Urinary bladder (tissue), 4 donors: Measurements from ENCODE around the gene VCL. TPM values are rescaled to one million over a fixed set of nuclear protein-coding genes. Genes with fewer than 3 reads are reported as not detected.

Source experiments
- DNase-seq: peaks from one replicate; pipeline ENCODE4 v3.0.0-alpha.2; 2015; ENCODE audit errors: extremely low spot score
- H3K27ac ChIP-seq: one replicate; pipeline ENCODE4 v1.5.1; 2013; ENCODE audit warnings: low read depth, mild to moderate bottlenecking, moderate library complexity
- H3K36me3 ChIP-seq: one replicate; pipeline ENCODE4 v1.6.1; 2013; ENCODE audit warnings: mild to moderate bottlenecking, moderate library complexity; ENCODE audit not compliant: insufficient read depth
- H3K4me1 ChIP-seq: one replicate; pipeline ENCODE4 v1.6.1; 2013; ENCODE audit warnings: mild to moderate bottlenecking, moderate library complexity; ENCODE audit not compliant: insufficient read depth
- H3K4me3 ChIP-seq: one replicate; pipeline ENCODE4 v1.5.1; 2013; ENCODE audit warnings: low read depth, low read length
- WGBS: extraction: QIAGEN DNeasy Blood & Tissue Kit; methylation state at CpG from one replicate; pipeline ENCODE4 v1.1.7; 2013; 5-methylcytosine and 5-hydroxymethylcytosine counted together
- polyA plus RNA-seq: library from polyadenylated mRNA; stranded (reverse); fragments of 200-250 nt; gene quantifications from one replicate; pipeline ENCODE4 v1.2.3, GENCODE V29; 2013
- total RNA-seq: library from RNA; depleted of rRNA; stranded (reverse); fragments of >200 nt; gene quantifications from one replicate; pipeline ENCODE4 v1.2.3, GENCODE V29; 2014
- donor health status: healthy with polysubstance abuse.
- donor health status: healthy.

The VCL gene
- total and polyA plus RNA-seq, 2 donors: 226 to 277 TPM

- Histone ChIP-seq H3K27ac (peak overlapping the region; percentile 91), H3K4me1 (no peaks in the 10 kb centered on the region), H3K36me3 (no peaks in the 10 kb centered on the region), H3K4me3 (no peak overlapping the region)
- peak; percentile 77 for DNase-seq
- 13% methylated on average over 16 of the region's 16 CpGs for WGBS
These were observed 31.8 kb upstream of the VCL start for GRCh38 chr10:73965890-73966768.

GRCh38 chr10:73967022-73967429 is 30.9 kb upstream of the VCL start:
- H3K4me1 ChIP-seq: no peaks in the 10 kb centered on the region
- H3K4me3 ChIP-seq: no peak overlapping the region
- WGBS: 69% methylated on average over 4 of the region's 4 CpGs
- H3K36me3 ChIP-seq: no peaks in the 10 kb centered on the region
- DNase-seq: no peak
- no peak overlapping the region for H3K27ac ChIP-seq

- Histone ChIP-seq H3K4me3 (no peak overlapping the region), H3K36me3 (no peaks in the 10 kb centered on the region), H3K27ac (no peak overlapping the region), H3K4me1 (no peaks in the 10 kb centered on the region)
- WGBS: 82% methylated on average over 5 of the region's 5 CpGs
- no peak for DNase-seq
These were observed 30.4 kb upstream of the VCL start for GRCh38 chr10:73967544-73967943.

GRCh38 chr10:73968098-73968521 is 29.8 kb upstream of the VCL start:
- no peak for DNase-seq
- Histone ChIP-seq H3K4me3 (no peak overlapping the region), H3K36me3 (no peaks in the 10 kb centered on the region), H3K27ac (no peak overlapping the region), H3K4me1 (no peaks in the 10 kb centered on the region)
- 31% methylated on average over 6 of the region's 6 CpGs for WGBS

- Histone ChIP-seq H3K27ac (no peak overlapping the region), H3K4me1 (no peaks in the 10 kb centered on the region), H3K4me3 (no peak overlapping the region), H3K36me3 (no peaks in the 10 kb centered on the region)
- no peak for DNase-seq
- 63% methylated on average over 5 of the region's 5 CpGs for WGBS
These were observed 28.6 kb upstream of the VCL start for GRCh38 chr10:73969224-73969841.

GRCh38 chr10:73970845-73971244 is 27.1 kb upstream of the VCL start:
- Histone ChIP-seq H3K36me3 (no peaks in the 10 kb centered on the region), H3K4me1 (no peaks in the 10 kb centered on the region), H3K4me3 (no peak overlapping the region), H3K27ac (no peak overlapping the region)
- DNase-seq: no peak
- 85% methylated on average over 2 of the region's 2 CpGs for WGBS

- WGBS: 95% methylated on average over 2 of the region's 2 CpGs
These were observed 26.1 kb upstream of the VCL start for GRCh38 chr10:73971636-73972354.

GRCh38 chr10:73973427-73973826 is 24.5 kb upstream of the VCL start:
- DNase-seq: no peak
- Histone ChIP-seq H3K27ac (no peak overlapping the region), H3K36me3 (no peaks in the 10 kb centered on the region), H3K4me1 (no peaks in the 10 kb centered on the region), H3K4me3 (no peak overlapping the region)
- WGBS: 96% methylated on average over 2 of the region's 2 CpGs

More at GRCh38 chr10:73971636-73972354, 26.1 kb upstream of the VCL start:
- Histone ChIP-seq H3K4me3 (no peak overlapping the region), H3K4me1 (no peaks in the 10 kb centered on the region), H3K36me3 (no peaks in the 10 kb centered on the region), H3K27ac (no peak overlapping the region)
- DNase-seq: no peak

- Histone ChIP-seq H3K4me3 (no peak overlapping the region), H3K27ac (no peak overlapping the region), H3K36me3 (no peaks in the 10 kb centered on the region), H3K4me1 (no peaks in the 10 kb centered on the region)
- WGBS: 86% methylated on average over 5 of the region's 5 CpGs
- no peak for DNase-seq
These were observed 23.5 kb upstream of the VCL start for GRCh38 chr10:73974309-73974946.

GRCh38 chr10:73975388-73975787 is 22.5 kb upstream of the VCL start:
- no peaks in the 10 kb centered on the region for H3K4me1 ChIP-seq
- no peak for DNase-seq
- no peak overlapping the region for H3K4me3 ChIP-seq
- WGBS: 97% methylated on average over 4 of the region's 4 CpGs
- no peak overlapping the region for H3K27ac ChIP-seq
- H3K36me3 ChIP-seq: no peaks in the 10 kb centered on the region

GRCh38 chr10:73979141-73979808 is 18.6 kb upstream of the VCL start:
- Histone ChIP-seq H3K4me1 (no peaks in the 10 kb centered on the region), H3K27ac (no peak overlapping the region), H3K36me3 (no peaks in the 10 kb centered on the region), H3K4me3 (no peak overlapping the region)
- WGBS: 68% methylated on average over 4 of the region's 4 CpGs
- no peak for DNase-seq

GRCh38 chr10:73979809-73980433 is 18.0 kb upstream of the VCL start:
- WGBS: 81% methylated on average over 4 of the region's 4 CpGs
- no peaks in the 10 kb centered on the region for H3K36me3 ChIP-seq
- no peak overlapping the region for H3K4me3 ChIP-seq
- no peak for DNase-seq
- H3K27ac ChIP-seq: no peak overlapping the region
- no peaks in the 10 kb centered on the region for H3K4me1 ChIP-seq

GRCh38 chr10:73981812-73982211 is 16.1 kb upstream of the VCL start:
- Histone ChIP-seq H3K4me3 (no peak overlapping the region), H3K4me1 (no peaks in the 10 kb centered on the region), H3K36me3 (no peaks in the 10 kb centered on the region), H3K27ac (no peak overlapping the region)
- no peak for DNase-seq
- WGBS: 93% methylated on average over 3 of the region's 3 CpGs
